Measurements from ENCODE around the gene PRR19.

PRR19 gene

DNA sequence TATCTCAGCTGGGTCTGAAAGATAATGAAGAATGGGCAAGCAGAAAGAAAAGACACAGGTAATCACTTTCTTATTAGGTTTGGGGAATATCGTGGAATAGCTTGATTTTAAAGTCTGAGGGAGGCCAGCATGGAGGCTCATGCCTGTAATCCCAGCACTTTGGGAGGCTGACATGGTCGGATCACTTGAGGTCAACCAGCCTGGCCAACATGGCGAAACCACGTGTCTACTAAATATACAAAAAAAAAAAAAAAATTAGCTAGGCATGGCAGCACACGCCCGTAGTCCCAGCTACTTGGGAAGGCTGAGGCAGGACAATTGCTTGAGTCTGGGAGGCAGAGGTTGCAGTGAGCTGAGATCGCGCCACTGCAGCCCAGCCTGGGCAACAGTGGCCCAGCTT, 1.9 kb downstream of the PRR19 start:
- Histone ChIP-seq H3K4me2 (ENCODE audit: low read length) (no peak overlapping the region), H3K9ac (ENCODE audit: low read length) (no peak overlapping the region), H3K4me3 (ENCODE audit: low read depth, low read length, poor library complexity, severe bottlenecking) (no peak overlapping the region), H3K79me2 (ENCODE audit: insufficient read depth, low read length) (no peaks in the 10 kb centered on the region), H3K9me3 (ENCODE audit: low read length) (no peaks in the 10 kb centered on the region), H3K4me1 (ENCODE audit: insufficient read depth, low read length, severe bottlenecking) (peaks cover 15% of the 10 kb centered on the region), H2AFZ (ENCODE audit: low read length) (no peak overlapping the region), H3K27me3 (ENCODE audit: insufficient read depth, low read length) (no peaks in the 10 kb centered on the region), H3K27ac (ENCODE audit: low read depth, low read length, poor library complexity, severe bottlenecking) (no peak overlapping the region), H4K20me1 (ENCODE audit: insufficient read depth, low read length) (no peaks in the 10 kb centered on the region), H3F3A (ENCODE audit: insufficient read depth, low read length) (no peaks in the 10 kb centered on the region), H3K36me3 (ENCODE audit: insufficient read depth, low read length) (peaks cover 5% of the 10 kb centered on the region; the same call in 1 of the 2 replicates), H3K9me2 (ENCODE audit: low read depth, low read length) (no peaks in the 10 kb centered on the region)
- TF ChIP-seq EZH2 (IDR thresholded peaks at IDR 0.05; ENCODE audit: borderline replicate concordance, low read length) = no peak

DNA sequence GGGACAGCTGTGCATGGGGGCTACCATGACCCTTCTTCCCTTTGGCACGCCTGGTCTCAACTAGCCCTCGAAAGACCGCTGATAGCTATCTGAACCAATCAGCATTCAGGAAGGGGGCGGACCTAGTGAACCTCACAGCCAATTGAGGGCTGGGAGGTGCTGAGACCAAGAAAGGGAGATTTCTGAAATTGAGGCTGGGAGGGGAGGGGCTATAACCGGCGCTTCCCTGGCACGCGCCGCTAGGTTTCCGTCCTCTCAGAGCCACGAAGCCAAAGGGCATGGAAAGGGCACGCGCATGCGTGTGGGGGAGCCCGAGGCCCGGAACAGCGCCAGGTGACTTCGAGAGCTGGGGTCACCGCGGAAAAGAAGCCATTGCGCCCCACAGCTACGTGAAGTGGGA, 4.7 kb downstream of the PRR19 start:
- no peak overlapping the region for H3K4me3 ChIP-seq (ENCODE audit: low read depth, low read length, poor library complexity, severe bottlenecking)
- no peaks in the 10 kb centered on the region for H3K27me3 ChIP-seq (ENCODE audit: insufficient read depth, low read length)
- H3K9me2 ChIP-seq (ENCODE audit: low read depth, low read length) = no peaks in the 10 kb centered on the region
- H3K4me2 ChIP-seq (ENCODE audit: low read length) = no peak overlapping the region
- H3K79me2 ChIP-seq (ENCODE audit: insufficient read depth, low read length) = no peaks in the 10 kb centered on the region
- no peaks in the 10 kb centered on the region for H4K20me1 ChIP-seq (ENCODE audit: insufficient read depth, low read length)
- no peak for TF ChIP-seq EZH2 (IDR thresholded peaks at IDR 0.05; ENCODE audit: borderline replicate concordance, low read length)
- TF ChIP-seq, protein P1, sequence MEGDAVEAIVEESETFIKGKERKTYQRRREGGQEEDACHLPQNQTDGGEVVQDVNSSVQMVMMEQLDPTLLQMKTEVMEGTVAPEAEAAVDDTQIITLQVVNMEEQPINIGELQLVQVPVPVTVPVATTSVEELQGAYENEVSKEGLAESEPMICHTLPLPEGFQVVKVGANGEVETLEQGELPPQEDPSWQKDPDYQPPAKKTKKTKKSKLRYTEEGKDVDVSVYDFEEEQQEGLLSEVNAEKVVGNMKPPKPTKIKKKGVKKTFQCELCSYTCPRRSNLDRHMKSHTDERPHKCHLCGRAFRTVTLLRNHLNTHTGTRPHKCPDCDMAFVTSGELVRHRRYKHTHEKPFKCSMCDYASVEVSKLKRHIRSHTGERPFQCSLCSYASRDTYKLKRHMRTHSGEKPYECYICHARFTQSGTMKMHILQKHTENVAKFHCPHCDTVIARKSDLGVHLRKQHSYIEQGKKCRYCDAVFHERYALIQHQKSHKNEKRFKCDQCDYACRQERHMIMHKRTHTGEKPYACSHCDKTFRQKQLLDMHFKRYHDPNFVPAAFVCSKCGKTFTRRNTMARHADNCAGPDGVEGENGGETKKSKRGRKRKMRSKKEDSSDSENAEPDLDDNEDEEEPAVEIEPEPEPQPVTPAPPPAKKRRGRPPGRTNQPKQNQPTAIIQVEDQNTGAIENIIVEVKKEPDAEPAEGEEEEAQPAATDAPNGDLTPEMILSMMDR (IDR thresholded peaks at IDR 0.05; ENCODE audit: low read length) = no peak
- H3K9me3 ChIP-seq (ENCODE audit: low read length) = no peaks in the 10 kb centered on the region
- H3K9ac ChIP-seq (ENCODE audit: low read length) = no peak overlapping the region
- no peaks in the 10 kb centered on the region; the same call in 1 of the 2 replicates for H3K36me3 ChIP-seq (ENCODE audit: insufficient read depth, low read length)
- no peak overlapping the region for H2AFZ ChIP-seq (ENCODE audit: low read length)
- no peaks in the 10 kb centered on the region for H3F3A ChIP-seq (ENCODE audit: insufficient read depth, low read length)
- H3K27ac ChIP-seq (ENCODE audit: low read depth, low read length, poor library complexity, severe bottlenecking) = no peak overlapping the region
- H3K4me1 ChIP-seq (ENCODE audit: insufficient read depth, low read length, severe bottlenecking) = peaks cover 9% of the 10 kb centered on the region

DNA sequence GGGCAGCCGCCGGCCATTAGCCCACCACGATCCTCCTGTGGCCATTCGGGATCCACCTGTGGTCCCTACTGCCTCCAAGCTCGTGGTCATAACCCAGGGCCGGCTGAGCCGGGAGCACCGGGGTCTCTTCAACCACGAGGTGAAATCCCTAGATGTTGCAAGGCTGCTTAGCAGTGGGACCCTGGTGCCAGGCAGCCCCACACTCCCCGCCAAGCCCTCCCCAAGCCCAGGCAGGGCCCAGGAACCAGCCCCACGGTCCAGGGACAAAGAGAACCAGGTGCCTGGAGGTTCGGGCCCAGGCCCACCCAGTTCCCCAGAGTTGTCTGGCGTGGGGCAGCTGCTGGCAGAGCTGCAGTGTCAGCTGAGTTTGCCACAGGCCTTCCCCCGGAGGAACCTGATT, 7.8 kb downstream of the PRR19 start:
- Histone ChIP-seq H3K4me3 (ENCODE audit: low read depth, low read length, poor library complexity, severe bottlenecking) (no peak overlapping the region), H3K27ac (ENCODE audit: low read depth, low read length, poor library complexity, severe bottlenecking) (no peak overlapping the region), H3K9ac (ENCODE audit: low read length) (no peak overlapping the region), H2AFZ (ENCODE audit: low read length) (no peak overlapping the region), H3K27me3 (ENCODE audit: insufficient read depth, low read length) (no peaks in the 10 kb centered on the region), H3K36me3 (ENCODE audit: insufficient read depth, low read length) (no peaks in the 10 kb centered on the region; the same call in 1 of the 2 replicates), H3F3A (ENCODE audit: insufficient read depth, low read length) (no peaks in the 10 kb centered on the region), H3K9me2 (ENCODE audit: low read depth, low read length) (no peaks in the 10 kb centered on the region), H4K20me1 (ENCODE audit: insufficient read depth, low read length) (no peaks in the 10 kb centered on the region), H3K79me2 (ENCODE audit: insufficient read depth, low read length) (no peaks in the 10 kb centered on the region), H3K9me3 (ENCODE audit: low read length) (no peaks in the 10 kb centered on the region), H3K4me1 (ENCODE audit: insufficient read depth, low read length, severe bottlenecking) (peaks cover 12% of the 10 kb centered on the region), H3K4me2 (ENCODE audit: low read length) (no peak overlapping the region)
- TF ChIP-seq, protein P1 (IDR thresholded peaks at IDR 0.05; ENCODE audit: low read length) = no peak
- TF ChIP-seq EZH2 (IDR thresholded peaks at IDR 0.05; ENCODE audit: borderline replicate concordance, low read length) = no peak

DNA sequence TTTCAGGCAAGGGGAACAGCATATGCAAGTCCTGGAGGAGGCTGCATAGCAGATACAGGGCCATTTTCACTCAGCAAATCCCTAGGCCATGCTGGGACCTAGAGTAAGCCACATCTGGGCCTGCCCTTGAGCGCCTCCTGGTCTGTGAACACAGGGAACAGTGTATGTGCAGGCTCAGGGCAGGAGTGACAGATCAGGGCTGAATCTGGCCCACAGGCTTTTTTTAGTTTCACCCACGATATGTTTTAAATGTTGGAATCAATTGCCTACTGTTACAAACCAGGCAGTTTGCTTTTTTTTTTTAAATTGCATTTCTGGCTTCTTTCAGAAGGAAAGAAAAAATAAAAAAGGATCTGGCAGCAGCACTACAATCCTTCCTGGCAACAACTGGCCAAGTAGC, 9.7 kb downstream of the PRR19 start:
- no peaks in the 10 kb centered on the region for H3K27me3 ChIP-seq (ENCODE audit: insufficient read depth, low read length)
- TF ChIP-seq EZH2 (IDR thresholded peaks at IDR 0.05; ENCODE audit: borderline replicate concordance, low read length) = no peak
- TF ChIP-seq, protein P1 (IDR thresholded peaks at IDR 0.05; ENCODE audit: low read length) = peak; percentile 34; the same call in 1 of the 2 replicates
- no peaks in the 10 kb centered on the region for H4K20me1 ChIP-seq (ENCODE audit: insufficient read depth, low read length)
- no peak overlapping the region for H3K27ac ChIP-seq (ENCODE audit: low read depth, low read length, poor library complexity, severe bottlenecking)
- H3K79me2 ChIP-seq (ENCODE audit: insufficient read depth, low read length) = no peaks in the 10 kb centered on the region
- H3K4me2 ChIP-seq (ENCODE audit: low read length) = no peak overlapping the region
- H3F3A ChIP-seq (ENCODE audit: insufficient read depth, low read length) = no peaks in the 10 kb centered on the region
- no peaks in the 10 kb centered on the region for H3K9me2 ChIP-seq (ENCODE audit: low read depth, low read length)
- H3K9me3 ChIP-seq (ENCODE audit: low read length) = no peaks in the 10 kb centered on the region
- no peak overlapping the region for H3K9ac ChIP-seq (ENCODE audit: low read length)
- H3K4me3 ChIP-seq (ENCODE audit: low read depth, low read length, poor library complexity, severe bottlenecking) = no peak overlapping the region
- H3K4me1 ChIP-seq (ENCODE audit: insufficient read depth, low read length, severe bottlenecking) = peaks cover 16% of the 10 kb centered on the region
- no peak overlapping the region for H2AFZ ChIP-seq (ENCODE audit: low read length)
- H3K36me3 ChIP-seq (ENCODE audit: insufficient read depth, low read length) = no peaks in the 10 kb centered on the region; the same call in 1 of the 2 replicates
